IMR-90 (cell line): ENCODE data around the gene MRPL51. TPM values are rescaled to one million over a fixed set of nuclear protein-coding genes. Genes with fewer than 3 reads are reported as not detected.

ENCODE experiments used
- ATAC-seq: fragments of 200-7000 bp; cut with Tn5 transposase; 2 replicates; pipeline ENCODE4 v1.9.1; 2020; ENCODE audit warnings: low read depth, mild to moderate bottlenecking, moderate library complexity
- BruUV-seq: library from RNA; stranded (reverse); fragments of 400-500 nt; replicated peaks from 2 replicates; lab custom pipeline; 2021; lab: Mats Ljungman, UMichigan
- CTCF ChIA-PET: fragments of 300-600 bp; formaldehyde crosslinking; extraction: SDS; loops from one replicate; lab custom pipeline; 2021; ENCODE audit warnings: antibody characterized with exemption; lab: Yijun Ruan, JAX
- POLR2A ChIA-PET: fragments of 300-600 bp; sonication (Branson Sonifier 250); formaldehyde crosslinking; loops from one replicate; lab custom pipeline; 2022; ENCODE audit warnings: antibody characterized with exemption; ENCODE audit not compliant: unreplicated experiment; lab: Charles Lee
- DNase-seq: peaks from one replicate; pipeline ENCODE4 v3.0.0; 2013
- H2AFZ ChIP-seq: replicated peaks from 2 replicates; pipeline ENCODE3; 2013; ENCODE audit warnings: low read length, mild to moderate bottlenecking; ENCODE audit not compliant: poor library complexity
- H2AK5ac ChIP-seq: 2 replicates; pipeline ENCODE4 v1.6.1; 2013; ENCODE audit warnings: low read depth, low read length, inconsistent platforms
- H2AK9ac ChIP-seq: replicated peaks from 2 replicates; pipeline ENCODE3; 2013; ENCODE audit warnings: mild to moderate bottlenecking, low read depth, low read length, moderate library complexity; ENCODE audit not compliant: poor library complexity
- H2BK120ac ChIP-seq: 2 replicates; pipeline ENCODE4 v1.6.1; 2013; ENCODE audit warnings: low read depth, low read length, inconsistent platforms
- H2BK15ac ChIP-seq: 3 replicates; pipeline ENCODE4 v1.6.1; 2013; ENCODE audit warnings: low read depth, low read length, inconsistent platforms
- H2BK20ac ChIP-seq: 2 replicates; pipeline ENCODE4 v1.6.1; 2013; ENCODE audit warnings: low read depth, mild to moderate bottlenecking, inconsistent platforms, low read length, moderate library complexity
- H2BK5ac ChIP-seq: 2 replicates; pipeline ENCODE4 v1.6.1; 2013; ENCODE audit warnings: mild to moderate bottlenecking, low read depth, low read length, inconsistent platforms; ENCODE audit not compliant: poor library complexity, severe bottlenecking
- H3K14ac ChIP-seq: replicated peaks from 2 replicates; pipeline ENCODE4 v1.6.1; 2013; ENCODE audit warnings: low read depth, low read length, inconsistent platforms
- H3K18ac ChIP-seq: 2 replicates; pipeline ENCODE4 v1.6.1; 2013; ENCODE audit warnings: low read depth, low read length, control low read depth
- H3K23ac ChIP-seq: 2 replicates; pipeline ENCODE4 v1.6.1; 2013; ENCODE audit warnings: low read depth, low read length, inconsistent platforms
- H3K27ac ChIP-seq: 2 replicates; pipeline ENCODE4 v1.5.1; 2013; ENCODE audit warnings: mild to moderate bottlenecking, control low read depth, low read length; ENCODE audit not compliant: insufficient read depth
- H3K27me3 ChIP-seq: 2 replicates; pipeline ENCODE4 v1.6.1; 2013; ENCODE audit warnings: low read length; ENCODE audit not compliant: control insufficient read depth, insufficient read depth
- H3K36me3 ChIP-seq: 2 replicates; pipeline ENCODE4 v1.6.1; 2013; ENCODE audit warnings: low read length, mixed read lengths; ENCODE audit not compliant: control insufficient read depth, insufficient read depth
- H3K4ac ChIP-seq: 2 replicates; pipeline ENCODE4 v1.6.1; 2013; ENCODE audit warnings: low read depth, low read length, inconsistent platforms
- H3K4me1 ChIP-seq: 2 replicates; pipeline ENCODE4 v1.6.1; 2013; ENCODE audit warnings: low read length, mixed read lengths; ENCODE audit not compliant: control insufficient read depth, insufficient read depth
- H3K4me2 ChIP-seq: 2 replicates; pipeline ENCODE4 v1.6.1; 2013; ENCODE audit warnings: low read depth, mild to moderate bottlenecking, control low read depth, low read length, moderate library complexity
- H3K4me3 ChIP-seq: 2 replicates; pipeline ENCODE4 v1.5.1; 2013; ENCODE audit warnings: low read depth, mild to moderate bottlenecking, control low read depth, low read length, moderate library complexity; ENCODE audit not compliant: insufficient read depth
- H3K56ac ChIP-seq: 2 replicates; pipeline ENCODE4 v1.6.1; 2013; ENCODE audit warnings: low read length, inconsistent platforms; ENCODE audit not compliant: insufficient read depth; ENCODE audit errors: extremely low read depth
- H3K79me1 ChIP-seq, 2 experiments: 2 replicates each; pipeline ENCODE4 v1.6.1; 2013; ENCODE audit warnings: low read length in 2 of 2, inconsistent platforms in 1 of 2, low read depth in 1 of 2
- H3K9ac ChIP-seq: 2 replicates; pipeline ENCODE4 v1.6.1; 2013; ENCODE audit warnings: low read depth, low read length, control low read depth
- H3K9me1 ChIP-seq: 2 replicates; pipeline ENCODE4 v1.6.1; 2013; ENCODE audit warnings: low read length, inconsistent platforms; ENCODE audit not compliant: insufficient read depth
- H3K9me3 ChIP-seq: 2 replicates; pipeline ENCODE4 v1.6.1; 2013; ENCODE audit warnings: low read length; ENCODE audit not compliant: control insufficient read depth, insufficient read depth
- H4K20me1 ChIP-seq: 2 replicates; pipeline ENCODE4 v1.6.1; 2013; ENCODE audit warnings: low read length, inconsistent platforms; ENCODE audit not compliant: insufficient read depth
- H4K5ac ChIP-seq: 2 replicates; pipeline ENCODE4 v1.6.1; 2013; ENCODE audit warnings: mild to moderate bottlenecking, low read depth, low read length, control low read depth
- H4K8ac ChIP-seq, 2 experiments: 2 replicates each; pipeline ENCODE4 v1.6.1; 2013; ENCODE audit warnings: low read depth in 2 of 2, low read length in 2 of 2, control low read depth in 1 of 2, inconsistent platforms in 1 of 2
- H4K91ac ChIP-seq: 2 replicates; pipeline ENCODE4 v1.6.1; 2013; ENCODE audit warnings: low read depth, low read length, inconsistent platforms; ENCODE audit not compliant: insufficient read depth
- BHLHE40 ChIP-seq: fragments of 150-350 bp; IDR thresholded peaks from 2 replicates; pipeline ENCODE4 v1.6.1; 2016; ENCODE audit warnings: mild to moderate bottlenecking, low read depth, low read length
- CEBPB ChIP-seq: IDR thresholded peaks from 2 replicates; pipeline ENCODE4 v1.6.1; 2012; ENCODE audit warnings: low read depth, low read length, improper control_type of control experiment
- CHD1 ChIP-seq: IDR thresholded peaks from 2 replicates; pipeline ENCODE4 v1.6.1; 2012; ENCODE audit warnings: low read depth, low read length, improper control_type of control experiment
- CTCF ChIP-seq: conservative IDR thresholded peaks from 2 replicates; pipeline ENCODE4 v1.5.1; 2012; ENCODE audit warnings: mild to moderate bottlenecking, low read depth, low read length, improper control_type of control experiment
- FOS ChIP-seq: fragments of 150-350 bp; IDR thresholded peaks from 2 replicates; pipeline ENCODE4 v1.6.1; 2016; ENCODE audit warnings: low read depth, low read length
- MAFK ChIP-seq: IDR thresholded peaks from 2 replicates; pipeline ENCODE4 v1.6.1; 2012; ENCODE audit warnings: low read depth, low read length, improper control_type of control experiment
- MAZ ChIP-seq: IDR thresholded peaks from 2 replicates; pipeline ENCODE4 v1.6.1; 2012; ENCODE audit warnings: low read depth, mild to moderate bottlenecking, low read length, improper control_type of control experiment, moderate library complexity, borderline replicate concordance
- MXI1 ChIP-seq: IDR thresholded peaks from 2 replicates; pipeline ENCODE4 v1.6.1; 2012; ENCODE audit warnings: low read depth, mild to moderate bottlenecking, low read length, moderate library complexity, borderline replicate concordance
- NFE2L2 ChIP-seq: fragments of 150-350 bp; IDR thresholded peaks from 2 replicates; pipeline ENCODE4 v1.6.1; 2016; ENCODE audit warnings: low read depth, mild to moderate bottlenecking, low read length
- POLR2A ChIP-seq: IDR thresholded peaks from 2 replicates; pipeline ENCODE4 v1.6.1; 2012; ENCODE audit warnings: mild to moderate bottlenecking, low read depth, low read length
- RAD21 ChIP-seq: IDR thresholded peaks from 2 replicates; pipeline ENCODE4 v1.6.1; 2012; ENCODE audit warnings: low read length, improper control_type of control experiment
- RCOR1 ChIP-seq: IDR thresholded peaks from 2 replicates; pipeline ENCODE4 v1.6.1; 2012; ENCODE audit warnings: mild to moderate bottlenecking, low read length, improper control_type of control experiment; ENCODE audit not compliant: insufficient replicate concordance
- RFX5 ChIP-seq: IDR thresholded peaks from 2 replicates; pipeline ENCODE4 v1.8.0; 2012; ENCODE audit warnings: low read depth, mild to moderate bottlenecking, low read length, moderate library complexity
- SMC3 ChIP-seq: fragments of 150-350 bp; IDR thresholded peaks from 2 replicates; pipeline ENCODE4 v1.6.1; 2016; ENCODE audit warnings: low read depth, mild to moderate bottlenecking, antibody characterized with exemption, low read length, moderate library complexity
- WGBS, 2 experiments: methylation state at CpG; one replicate each; pipeline versions ENCODE4 v1.1.5 to v1.1.7; 2013; ENCODE audit warnings: missing lambda C conversion rate in 2 of 2; ENCODE audit not compliant: insufficient read length in 1 of 2; ENCODE audit errors: extremely low coverage in 2 of 2; 5-methylcytosine and 5-hydroxymethylcytosine counted together
- dilution Hi-C: fragments of 300-500 bp; cut with HindIII; formaldehyde crosslinking; loops from one replicate; pipeline ENCODE4 v1.14.3; 2018; ENCODE audit warnings: low sequenced_read_pairs; ENCODE audit not compliant: unreplicated experiment
- in situ Hi-C: fragments of 300-500 bp; cut with MboI; formaldehyde crosslinking; loops from 3 replicates; pipeline ENCODE4 v1.14.3; 2019; ENCODE audit warnings: low sequenced_read_pairs, inconsistent platforms, mixed read lengths
- intact Hi-C: fragments of 100-400 bp; cut with micrococcal nuclease; formaldehyde crosslinking; loops from 2 replicates; pipeline ENCODE4 v1.10.0; 2022
- polyA plus RNA-seq, 3 experiments: library from polyadenylated mRNA; depleted of rRNA; stranded (reverse); fragments of >200 nt; gene quantifications; 2 replicates each; pipeline ENCODE4 v1.2.3, GENCODE V29; 2012; ENCODE audit warnings: low replicate concordance in 1 of 3
- total RNA-seq: library from RNA; depleted of rRNA; stranded (reverse); fragments of >200 nt; gene quantifications from 2 replicates; pipeline ENCODE4 v1.2.3, GENCODE V29; 2012
- TF ChIP-seq, protein P1 (sequence below): fragments of 150-350 bp; IDR thresholded peaks from 2 replicates; pipeline ENCODE4 v1.6.1; 2017; ENCODE audit warnings: mild to moderate bottlenecking, antibody characterized with exemption, low read length, low read depth
- TF ChIP-seq, protein P2 (sequence below): fragments of 150-350 bp; IDR thresholded peaks from 2 replicates; pipeline ENCODE4 v1.6.1; 2016; ENCODE audit warnings: low read depth, mild to moderate bottlenecking, low read length, moderate library complexity, borderline replicate concordance

Gene MRPL51
- total and polyA plus RNA-seq, 2 of the 4 experiments (the other 2 are of a cell fraction), result 80.1 to 160 TPM

GRCh38 chr12:6526201-6526600 is 33.1 kb upstream of the MRPL51 start:
- H3K4ac ChIP-seq, result no peak overlapping the region
- dilution Hi-C loops, result no loop called here
- no peak overlapping the region for H3K56ac ChIP-seq

More at GRCh38 chr12:6526201-6526600, 33.1 kb upstream of the MRPL51 start:
- Histone ChIP-seq H2BK20ac (no peak overlapping the region), H3K23ac (no peak overlapping the region), H3K14ac (no peak overlapping the region), H4K20me1 (no peaks in the 10 kb centered on the region), H4K91ac (no peak overlapping the region), H2AK9ac (no peak overlapping the region), H3K4me1 (no peaks in the 10 kb centered on the region), H2BK15ac (no peak overlapping the region), H3K9me3 (no peaks in the 10 kb centered on the region), H2AK5ac (no peak overlapping the region), H4K8ac (no peak overlapping the region), H2BK120ac (no peak overlapping the region), H3K36me3 (peaks cover 71% of the 10 kb centered on the region), H3K9me1 (no peaks in the 10 kb centered on the region), H3K18ac (no peak overlapping the region), H3K4me3 (no peak overlapping the region), H3K27ac (no peak overlapping the region), H2AFZ (no peak overlapping the region), H3K9ac (no peak overlapping the region), H4K5ac (no peak overlapping the region), H3K4me2 (no peak overlapping the region), H3K27me3 (no peaks in the 10 kb centered on the region), H3K79me1 (peaks cover 16 to 43% of the 10 kb centered on the region in 2 experiments), H2BK5ac (no peak overlapping the region)
- intact Hi-C loops, result no loop called here
- WGBS, 2 experiments, result 100% methylated on average over 3 of the region's 7 CpGs; no CpG with 5 or more reads in 1 of the 2 experiments
- no peak for DNase-seq
- ChIA-PET POLR2A (no interaction called here), CTCF (no interaction called here)
- BruUV-seq, result no TSS peak
- TF ChIP-seq POLR2A (no peak), SMC3 (no peak), RCOR1 (no peak), MXI1 (no peak), MAFK (no peak), FOS (no peak), BHLHE40 (no peak), CTCF (no peak), CEBPB (no peak), NFE2L2 (no peak), MAZ (no peak), RFX5 (no peak), CHD1 (no peak), RAD21 (no peak)
- TF ChIP-seq, protein P1, sequence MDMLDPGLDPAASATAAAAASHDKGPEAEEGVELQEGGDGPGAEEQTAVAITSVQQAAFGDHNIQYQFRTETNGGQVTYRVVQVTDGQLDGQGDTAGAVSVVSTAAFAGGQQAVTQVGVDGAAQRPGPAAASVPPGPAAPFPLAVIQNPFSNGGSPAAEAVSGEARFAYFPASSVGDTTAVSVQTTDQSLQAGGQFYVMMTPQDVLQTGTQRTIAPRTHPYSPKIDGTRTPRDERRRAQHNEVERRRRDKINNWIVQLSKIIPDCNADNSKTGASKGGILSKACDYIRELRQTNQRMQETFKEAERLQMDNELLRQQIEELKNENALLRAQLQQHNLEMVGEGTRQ, result no peak
- TF ChIP-seq, protein P2, sequence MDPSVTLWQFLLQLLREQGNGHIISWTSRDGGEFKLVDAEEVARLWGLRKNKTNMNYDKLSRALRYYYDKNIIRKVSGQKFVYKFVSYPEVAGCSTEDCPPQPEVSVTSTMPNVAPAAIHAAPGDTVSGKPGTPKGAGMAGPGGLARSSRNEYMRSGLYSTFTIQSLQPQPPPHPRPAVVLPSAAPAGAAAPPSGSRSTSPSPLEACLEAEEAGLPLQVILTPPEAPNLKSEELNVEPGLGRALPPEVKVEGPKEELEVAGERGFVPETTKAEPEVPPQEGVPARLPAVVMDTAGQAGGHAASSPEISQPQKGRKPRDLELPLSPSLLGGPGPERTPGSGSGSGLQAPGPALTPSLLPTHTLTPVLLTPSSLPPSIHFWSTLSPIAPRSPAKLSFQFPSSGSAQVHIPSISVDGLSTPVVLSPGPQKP, result no peak
- in situ Hi-C loops, result no loop called here
- ATAC-seq, result no peak
